ENCODE results near the gene MFAP3.

The MFAP3 gene

GRCh38 chr5:154025951-154026350 lies 12.8 kb upstream of the MFAP3 start:
- DNase-seq (ENCODE audit: insufficient read length), result no peak
- TF ChIP-seq POLR2AphosphoS5 (IDR thresholded peaks at IDR 0.05; ENCODE audit: low read depth, low read length) (no peak), POLR2A (IDR thresholded peaks at IDR 0.05; ENCODE audit: low read depth, low read length) (no peak), TAF1 (IDR thresholded peaks at IDR 0.05; ENCODE audit: borderline replicate concordance, low read depth, low read length) (no peak)
- FAIRE-seq, result no peak

- TF ChIP-seq POLR2AphosphoS5 (IDR thresholded peaks at IDR 0.05; ENCODE audit: low read depth, low read length), result no peak
- no peak for TF ChIP-seq POLR2A (IDR thresholded peaks at IDR 0.05; ENCODE audit: low read depth, low read length)
- no peak for TF ChIP-seq TAF1 (IDR thresholded peaks at IDR 0.05; ENCODE audit: borderline replicate concordance, low read depth, low read length)
Measured at GRCh38 chr5:154031937-154032489, 6.8 kb upstream of the MFAP3 start.

GRCh38 chr5:154034944-154035343 lies 3.8 kb upstream of the MFAP3 start:
- no peak for FAIRE-seq
- no peak for TF ChIP-seq POLR2A (IDR thresholded peaks at IDR 0.05; ENCODE audit: low read depth, low read length)
- TF ChIP-seq TAF1 (IDR thresholded peaks at IDR 0.05; ENCODE audit: borderline replicate concordance, low read depth, low read length), result no peak
- TF ChIP-seq POLR2AphosphoS5 (IDR thresholded peaks at IDR 0.05; ENCODE audit: low read depth, low read length), result no peak
- DNase-seq (ENCODE audit: insufficient read length), result no peak

More at GRCh38 chr5:154031937-154032489, 6.8 kb upstream of the MFAP3 start:
- FAIRE-seq (no peak), DNase-seq (ENCODE audit: insufficient read length) (no peak)

GRCh38 chr5:154038261-154038706 lies 483 bp upstream of the MFAP3 start:
- TF ChIP-seq POLR2A (IDR thresholded peaks at IDR 0.05; ENCODE audit: low read depth, low read length) (no peak), TAF1 (IDR thresholded peaks at IDR 0.05; ENCODE audit: borderline replicate concordance, low read depth, low read length) (no peak), POLR2AphosphoS5 (IDR thresholded peaks at IDR 0.05; ENCODE audit: low read depth, low read length) (no peak)
- FAIRE-seq (no peak), DNase-seq (ENCODE audit: insufficient read length) (peak; percentile 20)

- DNase-seq (ENCODE audit: insufficient read length), result no peak
- peak; percentile 17 for FAIRE-seq
- TF ChIP-seq TAF1 (IDR thresholded peaks at IDR 0.05; ENCODE audit: borderline replicate concordance, low read depth, low read length), result no peak
- no peak for TF ChIP-seq POLR2A (IDR thresholded peaks at IDR 0.05; ENCODE audit: low read depth, low read length)
- no peak for TF ChIP-seq POLR2AphosphoS5 (IDR thresholded peaks at IDR 0.05; ENCODE audit: low read depth, low read length)
Measured at GRCh38 chr5:154039458-154039829, 677 bp downstream of the MFAP3 start.

- DNase-seq (ENCODE audit: insufficient read length) (no peak), FAIRE-seq (no peak)
Measured at GRCh38 chr5:154042766-154043165, 4.0 kb downstream of the MFAP3 start.

GRCh38 chr5:154044099-154044498 lies 5.3 kb downstream of the MFAP3 start:
- TF ChIP-seq POLR2A (IDR thresholded peaks at IDR 0.05; ENCODE audit: low read depth, low read length) (no peak), POLR2AphosphoS5 (IDR thresholded peaks at IDR 0.05; ENCODE audit: low read depth, low read length) (no peak), TAF1 (IDR thresholded peaks at IDR 0.05; ENCODE audit: borderline replicate concordance, low read depth, low read length) (no peak)
- no peak for FAIRE-seq
- DNase-seq (ENCODE audit: insufficient read length), result no peak

More at GRCh38 chr5:154042766-154043165, 4.0 kb downstream of the MFAP3 start:
- TF ChIP-seq POLR2A (IDR thresholded peaks at IDR 0.05; ENCODE audit: low read depth, low read length), result no peak
- no peak for TF ChIP-seq TAF1 (IDR thresholded peaks at IDR 0.05; ENCODE audit: borderline replicate concordance, low read depth, low read length)
- TF ChIP-seq POLR2AphosphoS5 (IDR thresholded peaks at IDR 0.05; ENCODE audit: low read depth, low read length), result no peak

- TF ChIP-seq POLR2AphosphoS5 (IDR thresholded peaks at IDR 0.05; ENCODE audit: low read depth, low read length), result no peak
- TF ChIP-seq POLR2A (IDR thresholded peaks at IDR 0.05; ENCODE audit: low read depth, low read length), result no peak
- DNase-seq (ENCODE audit: insufficient read length) (no peak), FAIRE-seq (no peak)
Measured at GRCh38 chr5:154044581-154044980, 5.8 kb downstream of the MFAP3 start.

GRCh38 chr5:154046486-154046885 lies 7.7 kb downstream of the MFAP3 start:
- DNase-seq (ENCODE audit: insufficient read length) (no peak), FAIRE-seq (no peak)
- TF ChIP-seq POLR2AphosphoS5 (IDR thresholded peaks at IDR 0.05; ENCODE audit: low read depth, low read length) (no peak), TAF1 (IDR thresholded peaks at IDR 0.05; ENCODE audit: borderline replicate concordance, low read depth, low read length) (no peak)

GRCh38 chr5:154047324-154047723 lies 8.6 kb downstream of the MFAP3 start:
- TF ChIP-seq TAF1 (IDR thresholded peaks at IDR 0.05; ENCODE audit: borderline replicate concordance, low read depth, low read length) (no peak), POLR2AphosphoS5 (IDR thresholded peaks at IDR 0.05; ENCODE audit: low read depth, low read length) (no peak), POLR2A (IDR thresholded peaks at IDR 0.05; ENCODE audit: low read depth, low read length) (no peak)
- no peak for DNase-seq (ENCODE audit: insufficient read length)
- no peak for FAIRE-seq

- peak; percentile 58 for FAIRE-seq
- no peak for TF ChIP-seq TAF1 (IDR thresholded peaks at IDR 0.05; ENCODE audit: borderline replicate concordance, low read depth, low read length)
- TF ChIP-seq POLR2AphosphoS5 (IDR thresholded peaks at IDR 0.05; ENCODE audit: low read depth, low read length), result no peak
- TF ChIP-seq POLR2A (IDR thresholded peaks at IDR 0.05; ENCODE audit: low read depth, low read length), result no peak
- no peak for DNase-seq (ENCODE audit: insufficient read length)
Measured at GRCh38 chr5:154049636-154050035, 10.9 kb downstream of the MFAP3 start.

- TF ChIP-seq TAF1 (IDR thresholded peaks at IDR 0.05; ENCODE audit: borderline replicate concordance, low read depth, low read length), result no peak
- TF ChIP-seq POLR2A (IDR thresholded peaks at IDR 0.05; ENCODE audit: low read depth, low read length), result no peak
- TF ChIP-seq POLR2AphosphoS5 (IDR thresholded peaks at IDR 0.05; ENCODE audit: low read depth, low read length), result no peak
- FAIRE-seq, result no peak
- DNase-seq (ENCODE audit: insufficient read length), result no peak
Measured at GRCh38 chr5:154053468-154053867, 14.7 kb downstream of the MFAP3 start.
